ENCODE results near the gene ZNF160. TPM values are rescaled to one million over a fixed set of nuclear protein-coding genes. Genes with fewer than 3 reads are reported as not detected.

Gene ZNF160
- total and polyA plus RNA-seq, 2 experiments from 2014 or later, result 16.9 to 48.7 TPM

GRCh38 chr19:53055117-53055516 lies 48.1 kb downstream of the ZNF160 start:
- Histone ChIP-seq H3K4me2 (no peak overlapping the region), H2AFZ (no peak overlapping the region), H4K20me1 (replicated peaks; ENCODE audit: insufficient read depth) (no peaks in the 10 kb centered on the region), H3F3A (replicated peaks; ENCODE audit: low read depth) (no peaks in the 10 kb centered on the region), H3K27me3 (ENCODE audit: insufficient read depth) (peaks cover 17% of the 10 kb centered on the region), H3K36me3 (ENCODE audit: insufficient read depth) (no peaks in the 10 kb centered on the region), H3K4me3 (no peak overlapping the region), H3K27ac (ENCODE audit: low read depth) (no peak overlapping the region), H3K9me2 (ENCODE audit: insufficient read depth) (no peaks in the 10 kb centered on the region), H3K4me1 (ENCODE audit: insufficient read depth) (peaks cover 5% of the 10 kb centered on the region; the same call in 1 of the 2 replicates), H3K79me2 (replicated peaks; ENCODE audit: insufficient read depth) (no peaks in the 10 kb centered on the region)
- Mint-ChIP-seq H3K27me3 (ENCODE audit: insufficient read depth, low read depth, poor library complexity) (peaks cover 32% of the 10 kb centered on the region), H3K36me3 (ENCODE audit: low read depth) (peaks cover 18% of the 10 kb centered on the region), H3K4me3 (no peak overlapping the region), H3K9me3 (peaks cover 59% of the 10 kb centered on the region), H3K27ac (no peak overlapping the region), H3K4me1 (no peaks in the 10 kb centered on the region)
- DNase-seq (ENCODE audit: low spot score) (no peak), ATAC-seq (no peak)
- TF ChIP-seq STAT1 (IDR thresholded peaks at IDR 0.05; ENCODE audit: unreplicated experiment), result no peak
- TF ChIP-seq EZH2 (IDR thresholded peaks at IDR 0.05; ENCODE audit: low read depth, unreplicated experiment), result no peak
- TF ChIP-seq REST (IDR thresholded peaks at IDR 0.05; ENCODE audit: unreplicated experiment), result no peak
- no peak for TF ChIP-seq EZH2phosphoT487 (IDR thresholded peaks at IDR 0.05; ENCODE audit: unreplicated experiment)
- TF ChIP-seq, protein P1, sequence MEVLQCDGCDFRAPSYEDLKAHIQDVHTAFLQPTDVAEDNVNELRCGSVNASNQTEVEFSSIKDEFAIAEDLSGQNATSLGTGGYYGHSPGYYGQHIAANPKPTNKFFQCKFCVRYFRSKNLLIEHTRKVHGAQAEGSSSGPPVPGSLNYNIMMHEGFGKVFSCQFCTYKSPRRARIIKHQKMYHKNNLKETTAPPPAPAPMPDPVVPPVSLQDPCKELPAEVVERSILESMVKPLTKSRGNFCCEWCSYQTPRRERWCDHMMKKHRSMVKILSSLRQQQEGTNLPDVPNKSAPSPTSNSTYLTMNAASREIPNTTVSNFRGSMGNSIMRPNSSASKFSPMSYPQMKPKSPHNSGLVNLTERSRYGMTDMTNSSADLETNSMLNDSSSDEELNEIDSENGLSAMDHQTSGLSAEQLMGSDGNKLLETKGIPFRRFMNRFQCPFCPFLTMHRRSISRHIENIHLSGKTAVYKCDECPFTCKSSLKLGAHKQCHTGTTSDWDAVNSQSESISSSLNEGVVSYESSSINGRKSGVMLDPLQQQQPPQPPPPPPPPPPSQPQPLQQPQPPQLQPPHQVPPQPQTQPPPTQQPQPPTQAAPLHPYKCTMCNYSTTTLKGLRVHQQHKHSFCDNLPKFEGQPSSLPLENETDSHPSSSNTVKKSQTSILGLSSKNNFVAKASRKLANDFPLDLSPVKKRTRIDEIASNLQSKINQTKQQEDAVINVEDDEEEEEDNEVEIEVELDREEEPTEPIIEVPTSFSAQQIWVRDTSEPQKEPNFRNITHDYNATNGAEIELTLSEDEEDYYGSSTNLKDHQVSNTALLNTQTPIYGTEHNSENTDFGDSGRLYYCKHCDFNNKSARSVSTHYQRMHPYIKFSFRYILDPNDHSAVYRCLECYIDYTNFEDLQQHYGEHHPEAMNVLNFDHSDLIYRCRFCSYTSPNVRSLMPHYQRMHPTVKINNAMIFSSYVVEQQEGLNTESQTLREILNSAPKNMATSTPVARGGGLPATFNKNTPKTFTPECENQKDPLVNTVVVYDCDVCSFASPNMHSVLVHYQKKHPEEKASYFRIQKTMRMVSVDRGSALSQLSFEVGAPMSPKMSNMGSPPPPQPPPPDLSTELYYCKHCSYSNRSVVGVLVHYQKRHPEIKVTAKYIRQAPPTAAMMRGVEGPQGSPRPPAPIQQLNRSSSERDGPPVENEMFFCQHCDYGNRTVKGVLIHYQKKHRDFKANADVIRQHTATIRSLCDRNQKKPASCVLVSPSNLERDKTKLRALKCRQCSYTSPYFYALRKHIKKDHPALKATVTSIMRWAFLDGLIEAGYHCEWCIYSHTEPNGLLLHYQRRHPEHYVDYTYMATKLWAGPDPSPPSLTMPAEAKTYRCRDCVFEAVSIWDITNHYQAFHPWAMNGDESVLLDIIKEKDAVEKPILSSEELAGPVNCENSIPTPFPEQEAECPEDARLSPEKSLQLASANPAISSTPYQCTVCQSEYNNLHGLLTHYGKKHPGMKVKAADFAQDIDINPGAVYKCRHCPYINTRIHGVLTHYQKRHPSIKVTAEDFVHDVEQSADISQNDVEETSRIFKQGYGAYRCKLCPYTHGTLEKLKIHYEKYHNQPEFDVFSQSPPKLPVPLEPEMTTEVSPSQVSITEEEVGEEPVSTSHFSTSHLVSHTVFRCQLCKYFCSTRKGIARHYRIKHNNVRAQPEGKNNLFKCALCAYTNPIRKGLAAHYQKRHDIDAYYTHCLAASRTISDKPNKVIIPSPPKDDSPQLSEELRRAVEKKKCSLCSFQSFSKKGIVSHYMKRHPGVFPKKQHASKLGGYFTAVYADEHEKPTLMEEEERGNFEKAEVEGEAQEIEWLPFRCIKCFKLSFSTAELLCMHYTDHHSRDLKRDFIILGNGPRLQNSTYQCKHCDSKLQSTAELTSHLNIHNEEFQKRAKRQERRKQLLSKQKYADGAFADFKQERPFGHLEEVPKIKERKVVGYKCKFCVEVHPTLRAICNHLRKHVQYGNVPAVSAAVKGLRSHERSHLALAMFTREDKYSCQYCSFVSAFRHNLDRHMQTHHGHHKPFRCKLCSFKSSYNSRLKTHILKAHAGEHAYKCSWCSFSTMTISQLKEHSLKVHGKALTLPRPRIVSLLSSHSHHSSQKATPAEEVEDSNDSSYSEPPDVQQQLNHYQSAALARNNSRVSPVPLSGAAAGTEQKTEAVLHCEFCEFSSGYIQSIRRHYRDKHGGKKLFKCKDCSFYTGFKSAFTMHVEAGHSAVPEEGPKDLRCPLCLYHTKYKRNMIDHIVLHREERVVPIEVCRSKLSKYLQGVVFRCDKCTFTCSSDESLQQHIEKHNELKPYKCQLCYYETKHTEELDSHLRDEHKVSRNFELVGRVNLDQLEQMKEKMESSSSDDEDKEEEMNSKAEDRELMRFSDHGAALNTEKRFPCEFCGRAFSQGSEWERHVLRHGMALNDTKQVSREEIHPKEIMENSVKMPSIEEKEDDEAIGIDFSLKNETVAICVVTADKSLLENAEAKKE (CRISPR knock-in tag; IDR thresholded peaks at IDR 0.05), result no peak
- no peak for TF ChIP-seq ZNF114 (CRISPR knock-in tag; IDR thresholded peaks at IDR 0.05)
- no peak for TF ChIP-seq POLR2AphosphoS5 (IDR thresholded peaks at IDR 0.05; ENCODE audit: low read depth)
- no peak for TF ChIP-seq CREB1 (CRISPR knock-in tag; IDR thresholded peaks at IDR 0.05; ENCODE audit: low read depth)
- TF ChIP-seq NANOG (IDR thresholded peaks at IDR 0.05; ENCODE audit: borderline replicate concordance), result no peak
- TF ChIP-seq, protein P2, sequence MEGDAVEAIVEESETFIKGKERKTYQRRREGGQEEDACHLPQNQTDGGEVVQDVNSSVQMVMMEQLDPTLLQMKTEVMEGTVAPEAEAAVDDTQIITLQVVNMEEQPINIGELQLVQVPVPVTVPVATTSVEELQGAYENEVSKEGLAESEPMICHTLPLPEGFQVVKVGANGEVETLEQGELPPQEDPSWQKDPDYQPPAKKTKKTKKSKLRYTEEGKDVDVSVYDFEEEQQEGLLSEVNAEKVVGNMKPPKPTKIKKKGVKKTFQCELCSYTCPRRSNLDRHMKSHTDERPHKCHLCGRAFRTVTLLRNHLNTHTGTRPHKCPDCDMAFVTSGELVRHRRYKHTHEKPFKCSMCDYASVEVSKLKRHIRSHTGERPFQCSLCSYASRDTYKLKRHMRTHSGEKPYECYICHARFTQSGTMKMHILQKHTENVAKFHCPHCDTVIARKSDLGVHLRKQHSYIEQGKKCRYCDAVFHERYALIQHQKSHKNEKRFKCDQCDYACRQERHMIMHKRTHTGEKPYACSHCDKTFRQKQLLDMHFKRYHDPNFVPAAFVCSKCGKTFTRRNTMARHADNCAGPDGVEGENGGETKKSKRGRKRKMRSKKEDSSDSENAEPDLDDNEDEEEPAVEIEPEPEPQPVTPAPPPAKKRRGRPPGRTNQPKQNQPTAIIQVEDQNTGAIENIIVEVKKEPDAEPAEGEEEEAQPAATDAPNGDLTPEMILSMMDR (conservative IDR thresholded peaks at IDR 0.05; ENCODE audit: low read depth in 2 of 2), result no peak
- no peak for TF ChIP-seq JUNB (IDR thresholded peaks at IDR 0.05; ENCODE audit: unreplicated experiment)
- no peak for TF ChIP-seq ZNF331 (CRISPR knock-in tag; IDR thresholded peaks at IDR 0.05; ENCODE audit: low read depth)
- TF ChIP-seq, protein P3, sequence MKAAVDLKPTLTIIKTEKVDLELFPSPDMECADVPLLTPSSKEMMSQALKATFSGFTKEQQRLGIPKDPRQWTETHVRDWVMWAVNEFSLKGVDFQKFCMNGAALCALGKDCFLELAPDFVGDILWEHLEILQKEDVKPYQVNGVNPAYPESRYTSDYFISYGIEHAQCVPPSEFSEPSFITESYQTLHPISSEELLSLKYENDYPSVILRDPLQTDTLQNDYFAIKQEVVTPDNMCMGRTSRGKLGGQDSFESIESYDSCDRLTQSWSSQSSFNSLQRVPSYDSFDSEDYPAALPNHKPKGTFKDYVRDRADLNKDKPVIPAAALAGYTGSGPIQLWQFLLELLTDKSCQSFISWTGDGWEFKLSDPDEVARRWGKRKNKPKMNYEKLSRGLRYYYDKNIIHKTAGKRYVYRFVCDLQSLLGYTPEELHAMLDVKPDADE (IDR thresholded peaks at IDR 0.05), result no peak
